Body of pancreas (tissue), 4 donors: ENCODE results near the gene SPATA25.

Source experiments
- CTCF ChIP-seq, 7 experiments: fragments of 450-650 bp in 4 of 7; fragments of 200-600 bp in 3 of 7; sonication (generic) in 3 of 7; IDR thresholded peaks; one replicate each; pipeline ENCODE4 v1.5.1; 2016 to 2019; ENCODE audit warnings: antibody characterized with exemption in 7 of 7
- POLR2A ChIP-seq, 3 donors: fragments of 450-650 bp; IDR thresholded peaks; one replicate each; pipeline ENCODE4 v1.6.1; 2016; ENCODE audit warnings: antibody characterized with exemption in 3 of 3, mild to moderate bottlenecking in 2 of 3

GRCh38 chr20:45859916-45860315 lies 27.5 kb downstream of the SPATA25 start:
- TF ChIP-seq POLR2A (IDR thresholded peaks at IDR 0.05), result no peak
- no peak for TF ChIP-seq CTCF (IDR thresholded peaks at IDR 0.05)
